Endothelial cell of umbilical vein (primary cell): ENCODE results near the gene PLA2G4C. TPM values are rescaled to one million over a fixed set of nuclear protein-coding genes. Genes with fewer than 3 reads are reported as not detected.

Experiments
- BruUV-seq: library from RNA; stranded (reverse); fragments of 400-500 nt; replicated peaks from 2 replicates; lab custom pipeline; 2021; lab: Mats Ljungman, UMichigan
- CTCF ChIA-PET: fragments of 300-600, 350-600 bp; sonication (Branson Sonifier 250); formaldehyde crosslinking; loops from one replicate; lab custom pipeline; 2021; ENCODE audit warnings: antibody characterized with exemption, inconsistent platforms; lab: Charles Lee
- POLR2A ChIA-PET: fragments of 300-600, 350-600 bp; sonication (Branson Sonifier 250); formaldehyde crosslinking; loops from one replicate; lab custom pipeline; 2021; ENCODE audit warnings: antibody characterized with exemption, inconsistent platforms; lab: Charles Lee
- DNase-seq: peaks from one replicate; pipeline ENCODE4 v3.0.0-alpha.2; 2011; ENCODE audit warnings: low read depth, low spot score
- FAIRE-seq: peaks from 2 replicates; lab custom pipeline; 2011; peaks lifted over from hg19 to GRCh38; lab: Jason Lieb, UNC
- H2AFZ ChIP-seq: 2 replicates; pipeline ENCODE4 v1.6.0; 2012; ENCODE audit warnings: low read depth, low read length, control low read depth, inconsistent platforms
- H3K27ac ChIP-seq: 2 replicates; pipeline ENCODE4 v1.5.1; 2011; ENCODE audit warnings: low read depth, mild to moderate bottlenecking, control low read depth, low read length, moderate library complexity; ENCODE audit not compliant: insufficient read depth
- H3K27me3 ChIP-seq, 2 experiments: 2 replicates each; pipeline versions ENCODE4 v1.6.0 to v1.6.1; 2011; ENCODE audit warnings: low read length in 2 of 2, mixed read lengths in 1 of 2; ENCODE audit not compliant: control insufficient read depth in 2 of 2, insufficient read depth in 2 of 2
- H3K36me3 ChIP-seq, 2 experiments: 2 replicates in 1 of 2; 3 replicates in 1 of 2; pipeline ENCODE4 v1.5.1; 2011; ENCODE audit warnings: low read length in 2 of 2, mild to moderate bottlenecking in 1 of 2, moderate library complexity in 1 of 2; ENCODE audit not compliant: control insufficient read depth in 2 of 2, insufficient read depth in 2 of 2; ENCODE audit errors: extremely low read depth in 1 of 2
- H3K4me1 ChIP-seq: 3 replicates; pipeline ENCODE4 v1.5.1; 2011; ENCODE audit warnings: mild to moderate bottlenecking, low read length; ENCODE audit not compliant: control insufficient read depth, insufficient read depth; ENCODE audit errors: extremely low read depth
- H3K4me2 ChIP-seq: 2 replicates; pipeline ENCODE4 v1.6.1; 2011; ENCODE audit warnings: low read length, control low read depth, mixed read lengths; ENCODE audit not compliant: insufficient read depth
- H3K4me3 ChIP-seq, 3 experiments: fragments of 200-600 bp in 1 of 3; sonication (generic), shearing (Covaris generic) in 1 of 3; replicated peaks in 1 of 3; 2 replicates each; pipeline ENCODE4 v1.5.1; 2011 to 2016; ENCODE audit warnings: control low read depth in 3 of 3, low read length in 3 of 3, mild to moderate bottlenecking in 2 of 3, inconsistent platforms in 1 of 3, low read depth in 1 of 3, moderate library complexity in 1 of 3; ENCODE audit not compliant: insufficient read depth in 1 of 3
- H3K79me2 ChIP-seq: 2 replicates; pipeline ENCODE4 v1.6.0; 2012; ENCODE audit warnings: low read length, inconsistent platforms; ENCODE audit not compliant: control insufficient read depth, insufficient read depth
- H3K9ac ChIP-seq: replicated peaks from 2 replicates; pipeline ENCODE3; 2011; ENCODE audit warnings: low read length, control low read depth; ENCODE audit not compliant: insufficient read depth; ENCODE audit errors: extremely low read depth
- H3K9me1 ChIP-seq: replicated peaks from 3 replicates; pipeline ENCODE4 v1.6.0; 2011; ENCODE audit warnings: mild to moderate bottlenecking, low read length; ENCODE audit not compliant: control insufficient read depth, insufficient read depth; ENCODE audit errors: extremely low read depth
- H3K9me3 ChIP-seq: replicated peaks from 2 replicates; pipeline ENCODE4 v1.5.1; 2012; ENCODE audit warnings: low read length, inconsistent platforms; ENCODE audit not compliant: control insufficient read depth, insufficient read depth
- H4K20me1 ChIP-seq: replicated peaks from 2 replicates; pipeline ENCODE3; 2011; ENCODE audit warnings: mild to moderate bottlenecking, low read length; ENCODE audit not compliant: control insufficient read depth, insufficient read depth; ENCODE audit errors: extremely low read depth
- EZH2 ChIP-seq: IDR thresholded peaks from 2 replicates; pipeline ENCODE4 v1.6.1; 2012; ENCODE audit warnings: borderline replicate concordance, low read depth, mild to moderate bottlenecking, moderate library complexity, low read length, inconsistent platforms; ENCODE audit not compliant: severe bottlenecking
- FOS ChIP-seq: IDR thresholded peaks from 2 replicates; pipeline ENCODE4 v1.6.1; 2011; ENCODE audit warnings: mild to moderate bottlenecking, low read length, moderate library complexity, borderline replicate concordance; ENCODE audit not compliant: insufficient read depth
- JUN ChIP-seq: IDR thresholded peaks from 2 replicates; pipeline ENCODE4 v1.6.1; 2011; ENCODE audit warnings: borderline replicate concordance, low read depth; ENCODE audit not compliant: insufficient read length, insufficient read depth
- MYC ChIP-seq: IDR thresholded peaks from one replicate; pipeline ENCODE4 v1.6.1; 2011; ENCODE audit warnings: mild to moderate bottlenecking, low read depth, low read length
- POLR2AphosphoS5 ChIP-seq: IDR thresholded peaks from 2 replicates; pipeline ENCODE4 v1.6.1; 2012; ENCODE audit warnings: low read depth, mild to moderate bottlenecking, control low read depth, low read length, moderate library complexity; ENCODE audit not compliant: insufficient read depth
- dilution Hi-C: fragments of 300-500 bp; cut with MboI; formaldehyde crosslinking; loops from one replicate; pipeline ENCODE4 v1.15.0; 2019; ENCODE audit warnings: low sequenced_read_pairs; ENCODE audit not compliant: extremely low pct_ligation_motif_present
- intact Hi-C: fragments of 100-400 bp; cut with micrococcal nuclease; formaldehyde crosslinking; loops from one replicate; pipeline ENCODE4 v1.10.0; 2022
- polyA plus RNA-seq, 4 experiments: library from polyadenylated mRNA; depleted of rRNA in 3 of 4; stranded (reverse) in 3 of 4; unstranded in 1 of 4; fragments of >200 nt; gene quantifications; 2 replicates each; pipeline versions ENCODE4 v1.2.1 to v1.2.3, GENCODE V29; 2011 to 2012; ENCODE audit warnings: missing spikeins in 1 of 4
- total RNA-seq: library from RNA; stranded (reverse); gene quantifications from 2 replicates; pipeline ENCODE4 v1.2.3, GENCODE V29; 2021
- TF ChIP-seq, protein P1 (sequence below), 2 donors: IDR thresholded peaks; 1 replicate in 1 of 2; 2 replicates in 1 of 2; pipeline ENCODE4 v1.5.1; 2011; ENCODE audit warnings: low read length in 2 of 2, mild to moderate bottlenecking in 2 of 2, moderate library complexity in 2 of 2, control low read depth in 1 of 2, inconsistent platforms in 1 of 2, low read depth in 1 of 2; ENCODE audit not compliant: insufficient read depth in 1 of 2; ENCODE audit errors: extremely low read depth in 1 of 2

The PLA2G4C gene
- total and polyA plus RNA-seq, 2 donors (not counting 3 experiments of a cell fraction or from before 2014, with no cell fraction given), result 53.1 to 63.4 TPM

DNA sequence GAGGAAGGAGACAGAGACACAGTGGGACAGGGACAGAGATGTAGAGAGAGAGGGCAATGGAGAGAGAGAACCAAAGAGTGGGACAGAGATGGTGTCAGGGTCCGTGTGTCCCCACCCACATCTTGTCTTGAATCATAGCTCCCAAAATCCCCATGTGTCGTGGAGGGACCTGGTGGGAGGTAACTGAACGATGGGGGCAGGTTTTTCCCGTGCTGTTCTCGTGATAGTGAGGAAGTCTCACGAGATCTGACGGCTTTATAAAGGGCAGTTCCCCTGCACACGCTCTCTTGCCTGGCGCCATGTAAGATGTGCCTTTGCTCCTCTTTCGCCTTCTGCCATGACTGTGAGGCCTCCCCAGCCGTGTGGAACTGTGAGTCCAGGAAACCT is 7.5 kb upstream of the PLA2G4C start:
- Histone ChIP-seq H3K4me1 (peaks cover 21% of the 10 kb centered on the region), H3K4me2 (no peak overlapping the region), H4K20me1 (no peaks in the 10 kb centered on the region), H3K9me1 (no peaks in the 10 kb centered on the region), H3K36me3 (peaks cover 0 to 10% of the 10 kb centered on the region in 2 experiments), H3K4me3 (no peak overlapping the region), H2AFZ (no peak overlapping the region), H3K79me2 (no peaks in the 10 kb centered on the region), H3K27me3 (no peaks in the 10 kb centered on the region), H3K9ac (no peak overlapping the region), H3K9me3 (no peaks in the 10 kb centered on the region), H3K27ac (no peak overlapping the region)
- BruUV-seq, result no TSS peak
- intact Hi-C loops (no loop called here), dilution Hi-C loops (no loop called here)
- no peak for TF ChIP-seq JUN
- TF ChIP-seq, protein P1, sequence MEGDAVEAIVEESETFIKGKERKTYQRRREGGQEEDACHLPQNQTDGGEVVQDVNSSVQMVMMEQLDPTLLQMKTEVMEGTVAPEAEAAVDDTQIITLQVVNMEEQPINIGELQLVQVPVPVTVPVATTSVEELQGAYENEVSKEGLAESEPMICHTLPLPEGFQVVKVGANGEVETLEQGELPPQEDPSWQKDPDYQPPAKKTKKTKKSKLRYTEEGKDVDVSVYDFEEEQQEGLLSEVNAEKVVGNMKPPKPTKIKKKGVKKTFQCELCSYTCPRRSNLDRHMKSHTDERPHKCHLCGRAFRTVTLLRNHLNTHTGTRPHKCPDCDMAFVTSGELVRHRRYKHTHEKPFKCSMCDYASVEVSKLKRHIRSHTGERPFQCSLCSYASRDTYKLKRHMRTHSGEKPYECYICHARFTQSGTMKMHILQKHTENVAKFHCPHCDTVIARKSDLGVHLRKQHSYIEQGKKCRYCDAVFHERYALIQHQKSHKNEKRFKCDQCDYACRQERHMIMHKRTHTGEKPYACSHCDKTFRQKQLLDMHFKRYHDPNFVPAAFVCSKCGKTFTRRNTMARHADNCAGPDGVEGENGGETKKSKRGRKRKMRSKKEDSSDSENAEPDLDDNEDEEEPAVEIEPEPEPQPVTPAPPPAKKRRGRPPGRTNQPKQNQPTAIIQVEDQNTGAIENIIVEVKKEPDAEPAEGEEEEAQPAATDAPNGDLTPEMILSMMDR (IDR thresholded peaks at IDR 0.05; ENCODE audit: extremely low read depth in 1 of 2, insufficient read depth in 1 of 2, low read depth in 1 of 2, low read length in 2 of 2), result no peak
- TF ChIP-seq FOS, result no peak
- no peak for TF ChIP-seq POLR2AphosphoS5
- no peak for TF ChIP-seq MYC
- no peak for TF ChIP-seq EZH2
- POLR2A ChIA-PET, result no interaction called here
- CTCF ChIA-PET, result interaction anchor here (0.8 to 2.9 kb wide), 4 partner anchors 10 to 67 kb away, joined by 4 to 15 read pairs (median 6); no protein-coding TSS in a partner anchor
- no peak for FAIRE-seq
- no peak for DNase-seq
